Left cardiac atrium (tissue), 4 donors: Measurements from ENCODE around the gene ZBTB20. TPM values are rescaled to one million over a fixed set of nuclear protein-coding genes. Genes with fewer than 3 reads are reported as not detected.
"Not testable (repeated sequence)": the region's sequence is repeated elsewhere in the genome, so short reads cannot be mapped to it uniquely, and the experiment has no call there.

Experiments used
- ATAC-seq, 2 donors: fragments of 200-7000 bp; cut with Tn5 transposase; one replicate each; pipeline ENCODE4 v1.9.1; 2020; ENCODE audit warnings: mild to moderate bottlenecking in 2 of 2, moderate library complexity in 2 of 2
- DNase-seq: peaks from one replicate; pipeline ENCODE4 v3.0.0-alpha.2; 2020
- intact Hi-C, 2 donors: fragments of 100-400 bp; cut with DNase I; formaldehyde crosslinking; loops; one replicate each; pipeline versions ENCODE4 v1.14.1 to v1.15.1; 2022 to 2023
- total RNA-seq, 2 donors: library from RNA; stranded (reverse); fragmentation: NEBNext Ultra II Directional; extraction: Animal tissue kit (Norgen Biotek cat#: 25700); gene quantifications; one replicate each; pipeline ENCODE4 v1.2.1, GENCODE V29; 2021
- donor health status: DM: no; HTN: yes; CAD: no.
- donor health status: DM: no; HTN: yes; CAD: no; lungs with severe emphysema.
- donor health status: DM: yes; HTN: yes; CAD: no.
- donor health status: Dilated cardiomyopathy.

The ZBTB20 gene
- total RNA-seq, 2 donors from 2014 or later: 59.5 to 68.8 TPM

- DNase-seq (no peak), ATAC-seq (no peak)
- intact Hi-C loops: no loop called here
Measured at GRCh38 chr3:114685161-114685560, 461.9 kb downstream of the ZBTB20 start.

DNA sequence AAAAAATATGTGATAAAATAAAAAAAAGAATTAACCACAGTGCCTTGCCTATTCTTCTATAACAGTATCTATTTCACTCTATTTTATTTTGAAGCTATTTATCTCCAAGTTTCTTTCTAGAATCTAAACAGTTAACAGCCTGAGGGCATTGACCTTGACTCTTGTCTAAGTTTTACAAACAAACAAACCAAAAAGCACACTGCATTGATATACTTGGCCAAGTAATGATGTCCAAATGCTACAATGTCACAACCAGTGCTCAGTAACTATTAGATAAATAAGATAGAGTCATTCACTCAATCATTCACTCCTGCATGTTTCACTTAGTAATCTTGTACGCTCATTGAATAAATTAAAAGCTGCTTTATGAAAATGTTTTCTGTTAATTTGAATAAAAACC, 466.8 kb downstream of the ZBTB20 start:
- intact Hi-C loops: no loop called here
- ATAC-seq: no peak
- DNase-seq: no peak

- ATAC-seq, DNase-seq, intact Hi-C loops: not testable (repeated sequence)
Measured at GRCh38 chr3:114679773-114680172, 467.3 kb downstream of the ZBTB20 start.

GRCh38 chr3:114675104-114675503, 472.0 kb downstream of the ZBTB20 start:
- intact Hi-C loops: no loop called here
- ATAC-seq: no peak
- no peak for DNase-seq

DNA sequence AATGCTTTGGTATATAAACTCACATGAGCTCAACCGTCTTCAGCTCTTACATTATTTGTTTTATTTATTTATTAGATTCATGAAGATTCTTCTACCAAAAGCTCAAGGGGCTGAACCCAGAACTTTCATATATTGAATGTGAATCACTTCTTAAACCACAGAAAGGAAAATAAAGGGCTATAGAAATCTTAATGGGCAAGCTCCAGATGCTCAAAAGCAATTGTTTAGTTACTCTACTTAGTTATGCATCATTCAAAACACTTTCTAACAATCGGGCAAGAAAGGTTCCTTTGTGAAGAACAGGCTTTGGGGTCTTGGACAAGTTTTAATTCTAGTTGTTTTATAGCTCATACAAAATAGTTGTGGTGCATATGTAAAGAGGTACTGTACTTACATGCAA, 473.1 kb downstream of the ZBTB20 start:
- intact Hi-C loops: no loop called here
- ATAC-seq: no peak
- no peak for DNase-seq

- DNase-seq (no peak), ATAC-seq (no peak)
- intact Hi-C loops: no loop called here
Measured at GRCh38 chr3:114673481-114673880, 473.6 kb downstream of the ZBTB20 start.

GRCh38 chr3:114672692-114673447, 474.2 kb downstream of the ZBTB20 start:
- intact Hi-C loops: no loop called here
- ATAC-seq (no peak), DNase-seq (no peak)

- no peak for ATAC-seq
- DNase-seq: no peak
- intact Hi-C loops: no loop called here
Measured at GRCh38 chr3:114671741-114672510, 475.2 kb downstream of the ZBTB20 start.

DNA sequence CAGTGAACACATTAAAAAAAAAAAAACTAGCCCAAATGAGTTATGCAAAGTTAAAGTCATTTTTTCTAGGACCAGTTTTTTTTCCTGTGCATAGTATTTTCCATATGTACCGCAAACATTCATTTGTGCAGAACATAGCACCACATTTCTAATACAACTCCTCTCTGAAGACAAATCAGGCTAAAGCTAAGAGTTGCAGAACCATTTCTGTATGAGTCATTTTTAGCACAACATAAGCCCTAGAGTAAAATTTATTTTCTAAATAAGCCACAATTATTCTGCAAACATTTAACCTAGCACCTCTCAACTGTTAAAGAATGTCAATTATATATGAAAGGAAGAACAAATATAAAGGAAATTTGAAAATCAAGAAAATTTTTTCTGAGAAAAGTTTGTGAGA, 477.5 kb downstream of the ZBTB20 start:
- no peak for DNase-seq
- intact Hi-C loops: no loop called here
- no peak for ATAC-seq

- intact Hi-C loops: no loop called here
- DNase-seq: no peak
- peak; percentile 51 to 55 for ATAC-seq
Measured at GRCh38 chr3:114668099-114668498, 479.0 kb downstream of the ZBTB20 start.

DNA sequence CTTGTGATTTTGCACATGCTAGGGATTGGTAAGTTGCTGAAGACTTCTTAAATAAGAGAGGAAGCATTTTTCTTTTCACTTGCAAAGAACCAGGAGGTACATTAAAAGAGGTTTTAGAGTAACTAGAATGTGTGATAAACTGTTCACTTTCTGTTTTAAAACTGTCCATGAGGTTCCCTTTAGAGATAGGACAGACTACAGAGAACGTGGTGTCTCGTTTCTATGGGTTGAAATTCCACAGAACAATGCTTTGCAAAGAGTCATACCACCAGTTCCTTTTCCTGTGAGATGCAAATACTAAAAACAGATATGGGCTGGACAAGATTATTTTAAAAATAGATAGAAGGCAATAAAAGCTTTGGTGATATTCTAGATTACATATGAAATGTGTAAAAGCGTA, 480.5 kb downstream of the ZBTB20 start:
- DNase-seq (no peak), ATAC-seq (no peak)
- intact Hi-C loops: no loop called here

- DNase-seq (no peak), ATAC-seq (no peak)
- intact Hi-C loops: no loop called here
Measured at GRCh38 chr3:114664006-114664405, 483.1 kb downstream of the ZBTB20 start.

DNA sequence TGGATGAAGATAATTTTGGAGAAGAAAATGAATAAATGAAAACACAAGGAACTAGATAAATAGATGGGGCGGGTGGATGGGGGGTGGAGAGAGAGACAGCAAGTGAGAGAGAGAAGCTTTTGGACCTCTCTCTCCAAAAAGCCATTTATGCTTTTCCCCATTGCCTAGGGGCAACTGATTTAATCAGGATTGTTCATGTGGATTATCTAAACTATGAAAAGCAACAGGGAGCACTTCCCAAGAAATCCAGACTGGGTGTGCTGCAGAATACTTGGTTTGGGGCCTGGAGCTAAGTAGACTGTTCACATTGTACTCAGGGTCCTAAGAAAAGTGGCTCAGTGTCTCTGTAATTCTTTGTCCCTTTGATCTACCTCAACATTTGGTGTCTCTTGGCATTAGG, 486.3 kb downstream of the ZBTB20 start:
- intact Hi-C loops: no loop called here
- no peak for DNase-seq
- ATAC-seq: no peak

- ATAC-seq: peak; percentile 27 to 52
- DNase-seq: peak; percentile 25
- intact Hi-C loops: no loop called here
Measured at GRCh38 chr3:114660124-114660523, 487.0 kb downstream of the ZBTB20 start.

DNA sequence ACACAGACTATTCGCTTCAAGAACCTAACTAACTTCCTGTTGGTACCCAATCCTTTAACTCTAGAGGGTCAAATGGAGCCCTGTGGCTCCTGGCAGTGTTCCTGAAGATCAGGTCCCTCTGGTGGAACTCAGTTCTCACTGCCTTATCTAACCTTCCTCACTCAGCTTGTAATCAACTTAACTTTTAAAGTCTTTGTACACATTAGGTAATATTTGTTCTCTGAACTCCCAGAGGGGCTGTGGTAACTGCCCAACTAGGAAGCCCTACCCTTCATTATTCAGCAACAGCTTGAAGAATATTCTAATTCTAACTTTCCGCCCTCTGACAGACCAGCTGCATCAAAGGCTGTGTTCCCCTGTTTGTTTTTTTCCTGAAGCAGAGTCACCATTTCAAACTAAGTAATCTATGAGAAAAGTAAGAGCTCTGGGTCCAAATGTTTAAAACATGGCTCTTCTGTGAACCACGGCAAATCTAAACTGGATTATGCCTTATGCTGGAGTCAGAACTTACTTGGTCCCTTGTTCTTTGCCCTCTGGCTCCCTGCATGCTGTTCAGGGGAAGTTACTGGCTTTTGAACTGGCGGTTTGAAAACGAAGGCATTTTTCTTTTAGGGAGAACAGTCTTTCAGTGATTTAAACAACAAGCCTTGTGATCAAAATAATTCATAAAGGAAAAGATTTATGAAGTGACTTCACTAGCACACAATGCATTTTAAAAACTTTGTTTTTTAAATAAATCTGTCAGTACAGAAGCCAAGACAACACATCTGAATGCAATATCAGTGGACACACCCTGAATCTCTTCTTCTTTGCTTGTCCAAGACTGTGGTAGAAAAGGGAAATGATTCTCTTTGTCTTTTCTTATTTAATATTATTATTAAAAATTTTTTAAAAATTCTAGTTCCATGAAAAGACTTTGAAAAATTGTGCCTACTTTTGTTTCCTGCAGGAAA, 487.7 kb downstream of the ZBTB20 start:
- peak; percentile 53 to 62 for ATAC-seq
- DNase-seq: no peak
- intact Hi-C loops: no loop called here

DNA sequence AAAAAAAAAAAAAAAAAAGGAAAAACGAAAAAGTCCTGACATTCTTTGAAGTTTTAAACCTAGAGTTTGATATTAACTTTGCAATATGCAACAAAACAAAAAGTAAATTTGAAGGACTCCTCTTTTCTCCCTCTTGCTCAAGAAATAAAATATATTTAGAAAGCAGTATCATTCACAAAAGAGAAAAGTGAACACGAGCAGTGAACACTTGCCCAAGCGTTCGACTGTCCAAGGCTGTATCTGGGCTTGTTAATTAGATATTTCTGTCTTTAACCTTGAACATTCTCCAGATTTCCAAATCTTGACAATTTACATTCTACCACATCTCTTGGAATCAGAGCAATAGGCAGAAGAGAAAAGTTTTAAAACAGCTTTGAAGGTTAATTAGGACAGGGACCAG, 495.5 kb downstream of the ZBTB20 start:
- no peak for DNase-seq
- no peak for ATAC-seq
- intact Hi-C loops: no loop called here

- intact Hi-C loops: no loop called here
- DNase-seq (no peak), ATAC-seq (peak in 1 of 2 donors; percentile 86)
Measured at GRCh38 chr3:114650808-114651207, 496.3 kb downstream of the ZBTB20 start.

DNA sequence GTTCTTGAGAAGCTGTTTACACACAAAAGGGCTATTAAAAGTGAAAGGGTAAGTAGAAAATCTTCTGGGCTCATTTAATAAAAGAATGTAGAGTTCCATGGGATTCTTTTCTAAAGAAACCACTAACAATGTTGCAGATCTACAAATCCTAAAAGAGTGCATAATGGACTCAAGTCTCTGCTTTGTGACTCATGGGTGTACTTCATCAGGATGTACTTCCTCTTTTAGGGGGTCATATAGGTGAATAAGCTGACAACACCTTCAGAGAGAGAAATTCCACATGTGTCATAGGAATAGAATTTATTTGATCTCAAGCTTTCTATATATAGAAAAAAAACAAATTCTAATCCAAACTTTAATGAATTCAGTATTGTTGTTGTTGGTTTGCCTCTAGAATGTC, 497.8 kb downstream of the ZBTB20 start:
- intact Hi-C loops: no loop called here
- DNase-seq: no peak
- peak in 1 of 2 donors; percentile 26 for ATAC-seq

- no peak for DNase-seq
- ATAC-seq: no peak
- intact Hi-C loops: no loop called here
Measured at GRCh38 chr3:114646526-114646925, 500.6 kb downstream of the ZBTB20 start.

GRCh38 chr3:114645392-114645791, 501.7 kb downstream of the ZBTB20 start:
- intact Hi-C loops: no loop called here
- no peak for DNase-seq
- ATAC-seq: no peak
